NCI-H146 (cell line): ENCODE data around the gene MLIP.
"Not testable (repeated sequence)": the region's sequence is repeated elsewhere in the genome, so short reads cannot be mapped to it uniquely, and the experiment has no call there.

Source experiments
- DNase-seq: peaks from one replicate; lab custom pipeline; 2025; lab: John Stamatoyannopoulos, UW

Gene MLIP, protein sequence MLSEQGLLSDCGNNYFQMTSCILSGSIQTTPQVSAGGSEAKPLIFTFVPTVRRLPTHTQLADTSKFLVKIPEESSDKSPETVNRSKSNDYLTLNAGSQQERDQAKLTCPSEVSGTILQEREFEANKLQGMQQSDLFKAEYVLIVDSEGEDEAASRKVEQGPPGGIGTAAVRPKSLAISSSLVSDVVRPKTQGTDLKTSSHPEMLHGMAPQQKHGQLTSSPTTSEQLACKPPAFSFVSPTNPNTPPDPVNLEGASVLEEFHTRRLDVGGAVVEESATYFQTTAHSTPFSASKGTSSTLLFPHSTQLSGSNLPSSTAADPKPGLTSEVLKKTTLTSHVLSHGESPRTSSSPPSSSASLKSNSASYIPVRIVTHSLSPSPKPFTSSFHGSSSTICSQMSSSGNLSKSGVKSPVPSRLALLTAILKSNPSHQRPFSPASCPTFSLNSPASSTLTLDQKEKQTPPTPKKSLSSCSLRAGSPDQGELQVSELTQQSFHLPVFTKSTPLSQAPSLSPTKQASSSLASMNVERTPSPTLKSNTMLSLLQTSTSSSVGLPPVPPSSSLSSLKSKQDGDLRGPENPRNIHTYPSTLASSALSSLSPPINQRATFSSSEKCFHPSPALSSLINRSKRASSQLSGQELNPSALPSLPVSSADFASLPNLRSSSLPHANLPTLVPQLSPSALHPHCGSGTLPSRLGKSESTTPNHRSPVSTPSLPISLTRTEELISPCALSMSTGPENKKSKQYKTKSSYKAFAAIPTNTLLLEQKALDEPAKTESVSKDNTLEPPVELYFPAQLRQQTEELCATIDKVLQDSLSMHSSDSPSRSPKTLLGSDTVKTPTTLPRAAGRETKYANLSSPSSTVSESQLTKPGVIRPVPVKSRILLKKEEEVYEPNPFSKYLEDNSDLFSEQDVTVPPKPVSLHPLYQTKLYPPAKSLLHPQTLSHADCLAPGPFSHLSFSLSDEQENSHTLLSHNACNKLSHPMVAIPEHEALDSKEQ

GRCh38 chr6:54111341-54112045 lies at the start of gene MLIP:
Gene MLIP (plus strand): TSS chr6:54111443. CDS start chr6:54111480, 37 bp downstream.
- DNase-seq: no peak

- no peak for DNase-seq
Measured at GRCh38 chr6:54063228-54063539, 48.1 kb upstream of the MLIP start.

GRCh38 chr6:54068694-54069093 lies 42.5 kb upstream of the MLIP start:
- no peak for DNase-seq

GRCh38 chr6:54070025-54070424 lies 41.2 kb upstream of the MLIP start:
- no peak for DNase-seq

DNA sequence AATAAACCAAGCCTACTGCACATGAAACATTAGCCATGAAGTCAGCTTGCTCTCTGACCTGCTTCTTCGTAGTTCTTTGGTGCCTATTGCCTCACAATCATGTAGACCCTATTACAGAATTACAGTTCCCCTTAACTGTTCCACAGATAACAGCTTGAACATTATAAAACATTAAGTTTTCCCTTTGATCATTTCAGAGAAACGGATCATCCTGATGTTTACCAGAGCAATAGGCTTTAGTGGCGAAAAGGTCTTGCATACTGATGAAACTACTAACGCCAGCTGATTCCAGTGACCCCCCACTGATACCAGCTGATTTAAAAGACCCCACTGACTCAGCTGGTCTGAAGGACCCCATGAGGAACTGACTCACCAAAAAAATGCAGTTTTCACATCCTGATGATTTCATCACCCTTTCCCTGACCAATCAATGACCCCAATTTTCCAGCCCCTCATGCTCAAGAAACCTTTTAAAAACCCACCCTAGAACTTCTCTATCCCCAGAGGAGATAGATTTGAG lies 39.4 kb upstream of the MLIP start:
- DNase-seq: no peak

DNA sequence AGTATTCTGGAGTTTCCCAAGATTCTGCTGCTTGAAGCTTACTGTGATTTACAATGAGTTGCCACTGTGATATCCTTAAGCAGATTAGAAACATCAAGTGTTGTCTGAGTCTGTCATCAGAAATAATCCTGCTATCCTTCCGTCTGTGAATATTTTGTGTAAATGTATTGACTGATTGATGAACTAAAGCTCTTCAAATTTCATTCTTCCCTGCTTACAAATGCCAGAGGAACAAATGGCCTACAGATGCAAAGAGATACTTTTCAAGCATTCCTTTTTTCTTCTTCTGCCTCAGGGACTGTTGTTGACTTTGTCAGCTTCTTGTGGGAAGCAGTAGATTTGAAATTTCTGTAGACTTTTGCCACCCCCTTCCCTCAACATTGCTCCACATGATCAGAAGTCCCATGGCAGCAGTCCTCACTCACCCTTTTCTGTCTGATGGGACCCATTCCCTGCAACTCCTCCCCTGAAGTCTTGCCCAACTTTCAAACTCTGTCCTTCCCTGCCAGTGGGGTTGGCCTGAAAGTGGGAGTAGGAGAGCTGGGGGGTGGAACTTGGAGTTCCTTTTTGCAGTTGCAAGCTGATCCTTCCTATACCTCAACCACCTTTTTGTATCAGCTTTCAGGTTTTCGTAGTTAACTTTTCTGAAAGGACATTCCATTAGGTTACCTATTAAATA lies 38.5 kb upstream of the MLIP start:
- DNase-seq: no peak

DNA sequence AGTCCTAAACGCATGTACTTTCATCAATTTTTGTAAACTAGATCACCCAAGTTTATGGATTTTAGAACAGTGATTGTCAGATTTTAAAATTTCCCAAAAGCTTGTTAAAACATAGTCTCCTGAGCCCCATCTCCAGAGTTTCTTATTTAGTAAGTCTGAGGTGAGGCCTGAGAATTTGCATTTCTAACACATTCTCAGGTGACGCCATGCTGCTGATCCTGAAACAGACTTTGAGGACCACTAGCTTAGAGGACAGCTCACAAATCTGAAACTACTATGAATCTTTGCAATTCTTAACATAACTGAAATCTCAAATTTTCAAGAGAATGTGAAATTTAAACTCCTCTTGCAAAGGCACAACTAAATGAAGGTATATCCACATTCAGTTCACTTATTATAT lies 37.8 kb upstream of the MLIP start:
- no peak for DNase-seq

GRCh38 chr6:54074109-54074508 lies 37.1 kb upstream of the MLIP start:
- no peak for DNase-seq

- DNase-seq: no peak
Measured at GRCh38 chr6:54074578-54075195, 36.6 kb upstream of the MLIP start.

- DNase-seq: no peak
Measured at GRCh38 chr6:54076159-54076789, 35.0 kb upstream of the MLIP start.

- DNase-seq: not testable (repeated sequence)
Measured at GRCh38 chr6:54081499-54081898, 29.7 kb upstream of the MLIP start.

- no peak for DNase-seq
Measured at GRCh38 chr6:54083287-54083686, 28.0 kb upstream of the MLIP start.

GRCh38 chr6:54084231-54084630 lies 27.0 kb upstream of the MLIP start:
- DNase-seq: no peak

DNA sequence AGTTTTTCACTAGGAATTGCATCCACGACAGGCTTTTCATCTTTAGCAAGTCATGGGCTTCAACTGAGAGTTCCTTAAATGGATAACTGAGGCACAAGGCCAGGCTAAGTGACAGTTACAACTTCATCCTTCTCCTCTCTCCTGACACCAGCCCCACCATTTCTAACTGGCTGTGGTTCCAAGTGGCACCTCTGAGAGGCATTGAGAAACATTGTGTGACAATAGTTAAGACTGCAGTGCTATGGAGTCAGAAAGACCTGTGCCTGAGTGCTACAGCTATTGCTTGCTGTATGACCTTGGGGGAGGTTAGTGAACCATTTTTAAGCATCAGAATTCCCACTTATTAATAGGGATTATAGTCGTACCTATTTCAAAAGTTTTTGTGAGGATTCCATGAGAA lies 26.2 kb upstream of the MLIP start:
- DNase-seq: no peak

DNA sequence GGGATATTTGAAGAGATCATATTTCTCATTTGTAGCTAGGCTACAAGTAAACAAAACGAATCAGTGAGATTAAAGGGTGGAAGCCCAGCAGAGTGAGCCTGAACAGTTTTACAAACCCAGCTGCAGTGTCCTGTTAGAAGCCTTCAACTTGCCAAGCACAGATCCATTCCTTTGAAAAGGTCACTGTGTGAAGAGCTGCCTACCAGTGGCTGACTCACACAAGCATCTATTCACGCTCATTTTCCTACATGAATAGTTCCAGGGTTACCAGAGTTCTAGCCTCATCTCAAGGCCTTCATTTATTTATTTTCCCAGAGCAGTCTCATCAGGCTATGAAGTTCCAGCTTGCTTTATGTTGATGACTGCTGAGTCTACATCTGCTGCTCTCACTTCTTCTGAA lies 25.7 kb upstream of the MLIP start:
- DNase-seq: no peak

DNA sequence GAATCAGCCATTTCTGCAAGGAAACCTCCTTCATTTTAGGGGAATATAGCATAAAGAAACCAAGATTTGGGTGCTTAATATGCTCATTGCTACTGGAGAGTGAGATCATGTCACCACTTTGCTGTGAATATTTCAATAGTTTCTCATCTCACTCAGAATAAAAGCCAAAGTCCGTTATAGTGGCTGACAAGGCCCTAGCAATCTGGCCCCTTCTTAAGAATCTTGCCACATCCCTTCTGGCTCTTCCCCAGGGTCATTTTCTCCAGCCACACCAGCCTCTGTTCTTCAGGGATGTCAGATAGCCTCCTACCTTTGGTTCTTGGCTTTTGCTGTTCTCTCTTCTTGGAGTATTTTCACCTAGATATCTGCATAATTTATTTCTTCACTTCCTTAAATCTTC lies 24.8 kb upstream of the MLIP start:
- no peak for DNase-seq

DNA sequence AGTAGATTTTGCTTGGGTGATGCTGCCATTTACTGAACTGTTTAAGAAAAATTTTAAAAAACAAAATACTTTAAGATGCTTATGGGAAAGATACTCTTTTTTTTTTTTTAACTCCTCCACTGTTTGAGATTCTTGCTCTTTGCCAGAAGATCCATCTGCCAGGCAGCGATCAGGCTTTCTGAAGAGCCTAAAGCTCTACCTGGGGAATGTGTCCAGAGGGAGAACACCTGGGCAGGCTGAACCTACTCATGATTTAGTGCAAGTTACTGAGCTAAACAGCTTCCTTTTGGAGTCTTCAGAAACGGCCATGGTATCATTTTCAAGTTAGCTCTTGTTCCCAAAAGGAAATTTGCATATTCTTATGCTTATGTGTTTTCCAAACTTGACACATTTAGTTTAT lies 23.5 kb upstream of the MLIP start:
- no peak for DNase-seq

- DNase-seq: no peak
Measured at GRCh38 chr6:54093326-54093948, 17.8 kb upstream of the MLIP start.

- no peak for DNase-seq
Measured at GRCh38 chr6:54094293-54094692, 16.9 kb upstream of the MLIP start.

DNA sequence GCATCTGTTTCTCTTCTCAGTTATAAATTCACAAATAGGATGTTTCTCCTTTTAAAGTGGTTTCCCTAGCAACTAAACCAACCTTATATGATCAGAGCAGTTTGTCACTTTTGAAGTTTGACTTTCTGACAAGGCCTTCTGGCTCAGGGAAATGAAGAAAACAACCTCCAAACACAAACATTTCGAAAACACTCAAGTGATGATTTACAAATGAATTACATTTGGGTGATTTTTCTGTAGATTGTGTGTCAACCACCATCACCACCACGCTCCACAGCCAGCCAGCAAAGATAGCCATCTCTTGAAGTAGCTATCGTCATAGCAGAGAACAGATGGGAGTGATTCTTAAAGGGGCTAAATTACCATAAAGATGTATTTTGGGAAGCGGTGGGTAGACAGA lies 16.5 kb upstream of the MLIP start:
- DNase-seq: no peak
